Kidney (tissue), 14 donors: Measurements from ENCODE around the gene ZNF350. TPM values are rescaled to one million over a fixed set of nuclear protein-coding genes. Genes with fewer than 3 reads are reported as not detected.

Experiments
- DNase-seq, 5 donors: peaks; one replicate each; pipeline ENCODE4 v3.0.0-alpha.2; 2013 to 2020
- FAIRE-seq: peaks from 2 replicates; lab custom pipeline; 2012; peaks lifted over from hg19 to GRCh38; lab: Jason Lieb, UNC
- H3K27ac ChIP-seq, 2 donors: one replicate each; pipeline ENCODE4 v1.7.0; 2013; ENCODE audit warnings: low read depth in 2 of 2, low read length in 2 of 2, inconsistent platforms in 1 of 2
- H3K27me3 ChIP-seq: one replicate; pipeline ENCODE4 v1.7.1; 2013; ENCODE audit warnings: low read length, inconsistent platforms; ENCODE audit not compliant: control insufficient read depth, insufficient read depth
- H3K36me3 ChIP-seq, 3 donors: one replicate each; pipeline versions ENCODE4 v1.7.0 to v1.7.1; 2013; ENCODE audit warnings: low read length in 3 of 3, control low read depth in 1 of 3, inconsistent platforms in 1 of 3; ENCODE audit not compliant: insufficient read depth in 3 of 3, control insufficient read depth in 2 of 3
- H3K4me1 ChIP-seq, 3 donors: one replicate each; pipeline versions ENCODE4 v1.7.0 to v1.7.1; 2013; ENCODE audit warnings: low read length in 3 of 3, inconsistent platforms in 1 of 3, low read depth in 1 of 3; ENCODE audit not compliant: control insufficient read depth in 2 of 3, insufficient read depth in 2 of 3
- H3K4me3 ChIP-seq, 3 donors: one replicate each; pipeline versions ENCODE4 v1.7.0 to v1.8.1; 2013; ENCODE audit warnings: low read length in 3 of 3, control low read depth in 1 of 3, inconsistent platforms in 1 of 3
- H3K9ac ChIP-seq, 3 donors: one replicate each; pipeline versions ENCODE4 v1.7.0 to v1.7.1; 2013; ENCODE audit warnings: low read length in 3 of 3, control low read depth in 1 of 3, inconsistent platforms in 1 of 3
- H3K9me3 ChIP-seq, 3 donors: one replicate each; pipeline versions ENCODE4 v1.7.0 to v1.7.1; 2013; ENCODE audit warnings: low read length in 3 of 3, control low read depth in 1 of 3, inconsistent platforms in 1 of 3; ENCODE audit not compliant: control insufficient read depth in 2 of 3, insufficient read depth in 1 of 3
- intact Hi-C: fragments of 100-400 bp; cut with DNase I; formaldehyde crosslinking; loops from one replicate; pipeline ENCODE4 v1.11.1; 2022
- polyA plus RNA-seq: library from polyadenylated mRNA; stranded (reverse); fragments of 350-450 nt; fragmentation: Illumina TruSeq; extraction: RNeasy Lipid Tissue Mini Kit (QIAGEN cat#74804); gene quantifications from one replicate; pipeline ENCODE4 v1.2.3, GENCODE V29; 2014; ENCODE audit warnings: low read depth, low replicate concordance; ENCODE audit not compliant: insufficient read depth
- total RNA-seq: library from RNA; stranded (reverse); fragmentation: NEBNext Ultra II Directional; extraction: Animal tissue kit (Norgen Biotek cat#: 25700); gene quantifications from one replicate; pipeline ENCODE4 v1.2.1, GENCODE V29; 2021
- TF ChIP-seq, protein P1 (sequence below): IDR thresholded peaks from 3 replicates; pipeline ENCODE4 v1.5.1; 2012; ENCODE audit warnings: mild to moderate bottlenecking, moderate library complexity, borderline replicate concordance; ENCODE audit not compliant: insufficient read depth; ENCODE audit errors: extremely low read depth
- donor health status: control.
- donor health status: control.
- donor health status: control.
- donor health status: control.
- donor health status: control.
- donor health status: DM: yes; HTN: yes; CAD: no.
- donor health status: Normal renal cell carcinoma (clear cell type).

The ZNF350 gene
- total and polyA plus RNA-seq, 2 donors from 2014 or later: 7.8 to 18.9 TPM

DNA sequence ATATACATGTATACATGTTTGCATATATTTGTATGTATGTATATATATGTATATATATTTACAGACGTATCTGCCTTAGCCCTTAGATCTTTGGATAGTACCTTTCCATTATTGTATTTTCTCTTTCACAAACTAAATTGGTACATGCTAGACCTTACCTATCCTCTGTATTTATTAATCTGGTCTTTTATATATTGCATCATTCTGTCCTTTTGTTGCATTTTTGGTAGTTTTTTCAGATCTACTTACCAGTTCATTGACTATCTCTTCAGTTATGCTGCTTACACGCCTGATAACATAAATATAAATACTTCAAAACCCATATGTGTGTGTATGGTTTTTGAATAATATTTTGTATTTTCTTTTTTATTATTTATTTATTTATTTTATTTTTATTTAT, 47.7 kb downstream of the ZNF350 start:
- H3K4me1 ChIP-seq: no peaks in the 10 kb centered on the region
- H3K27me3 ChIP-seq: no peaks in the 10 kb centered on the region
- H3K9ac ChIP-seq: no peak overlapping the region
- no peak for FAIRE-seq
- TF ChIP-seq, protein P1, sequence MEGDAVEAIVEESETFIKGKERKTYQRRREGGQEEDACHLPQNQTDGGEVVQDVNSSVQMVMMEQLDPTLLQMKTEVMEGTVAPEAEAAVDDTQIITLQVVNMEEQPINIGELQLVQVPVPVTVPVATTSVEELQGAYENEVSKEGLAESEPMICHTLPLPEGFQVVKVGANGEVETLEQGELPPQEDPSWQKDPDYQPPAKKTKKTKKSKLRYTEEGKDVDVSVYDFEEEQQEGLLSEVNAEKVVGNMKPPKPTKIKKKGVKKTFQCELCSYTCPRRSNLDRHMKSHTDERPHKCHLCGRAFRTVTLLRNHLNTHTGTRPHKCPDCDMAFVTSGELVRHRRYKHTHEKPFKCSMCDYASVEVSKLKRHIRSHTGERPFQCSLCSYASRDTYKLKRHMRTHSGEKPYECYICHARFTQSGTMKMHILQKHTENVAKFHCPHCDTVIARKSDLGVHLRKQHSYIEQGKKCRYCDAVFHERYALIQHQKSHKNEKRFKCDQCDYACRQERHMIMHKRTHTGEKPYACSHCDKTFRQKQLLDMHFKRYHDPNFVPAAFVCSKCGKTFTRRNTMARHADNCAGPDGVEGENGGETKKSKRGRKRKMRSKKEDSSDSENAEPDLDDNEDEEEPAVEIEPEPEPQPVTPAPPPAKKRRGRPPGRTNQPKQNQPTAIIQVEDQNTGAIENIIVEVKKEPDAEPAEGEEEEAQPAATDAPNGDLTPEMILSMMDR: no peak
- H3K9me3 ChIP-seq: peaks cover 10 to 37% (median 17%) of the 10 kb centered on the region in 3 donors
- no peak overlapping the region for H3K27ac ChIP-seq
- DNase-seq: no peak
- intact Hi-C loops: no loop called here
- no peak overlapping the region for H3K4me3 ChIP-seq
- peaks cover 41 to 69% (median 57%) of the 10 kb centered on the region in 3 donors for H3K36me3 ChIP-seq

DNA sequence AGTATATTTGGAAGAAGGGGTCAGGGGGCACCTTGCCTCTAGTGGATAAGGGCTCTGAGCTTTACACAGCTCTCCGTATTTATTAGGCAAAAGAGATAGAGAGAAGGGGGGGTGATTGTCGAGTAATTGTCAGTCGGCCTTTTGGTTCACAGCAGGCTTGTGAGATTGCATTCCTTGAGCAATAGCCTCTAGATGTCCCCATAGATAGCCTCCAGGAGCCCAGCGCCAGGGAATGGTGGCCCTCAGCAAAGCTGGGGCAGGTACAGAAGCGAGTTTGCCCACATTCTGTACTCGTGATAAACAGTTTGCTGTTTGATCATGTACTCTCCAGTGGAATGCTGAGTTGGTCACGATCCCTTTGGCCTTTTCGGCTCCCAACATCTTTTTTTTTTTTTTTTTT, 54.7 kb downstream of the ZNF350 start:
- Histone ChIP-seq H3K9me3 (no peaks in the 10 kb centered on the region), H3K36me3 (peaks cover 6 to 24% (median 21%) of the 10 kb centered on the region in 3 donors), H3K9ac (no peak overlapping the region), H3K27me3 (no peaks in the 10 kb centered on the region), H3K4me1 (peaks cover 0 to 4% (median 0%) of the 10 kb centered on the region in 3 donors), H3K27ac (no peak overlapping the region), H3K4me3 (no peak overlapping the region)
- FAIRE-seq (no peak), DNase-seq (no peak)
- intact Hi-C loops: no loop called here
- TF ChIP-seq, protein P1: no peak

DNA sequence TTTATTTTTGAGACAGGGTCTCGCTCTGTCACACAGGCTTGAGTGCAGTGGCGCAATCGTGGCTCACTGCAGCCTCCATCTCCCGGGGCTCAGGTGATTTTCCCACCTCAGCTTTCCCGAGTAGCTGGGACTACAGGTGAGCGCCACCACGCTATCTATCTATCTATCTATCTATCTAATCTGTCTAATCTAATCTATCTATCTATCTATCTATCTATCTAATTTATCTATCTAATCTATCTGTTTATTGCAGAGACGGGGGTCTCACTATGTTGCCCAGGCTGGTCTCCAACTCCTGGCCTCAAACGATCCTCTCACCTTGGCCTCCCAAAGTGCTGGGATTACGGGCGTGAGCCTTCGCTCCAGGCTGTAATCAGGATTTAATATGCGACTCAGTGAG, 58.8 kb downstream of the ZNF350 start:
- no peak for FAIRE-seq

More for the DNA sequence above, 58.8 kb downstream of the ZNF350 start:
- TF ChIP-seq, protein P1: no peak
- intact Hi-C loops: no loop called here
- no peaks in the 10 kb centered on the region for H3K27me3 ChIP-seq
- peak overlapping the region; percentile 74 to 100 (median 82) for H3K9ac ChIP-seq
- peaks cover 0 to 4% (median 2%) of the 10 kb centered on the region in 3 donors for H3K36me3 ChIP-seq
- peaks cover 0 to 4% (median 0%) of the 10 kb centered on the region in 3 donors for H3K9me3 ChIP-seq
- H3K4me1 ChIP-seq: peaks cover 0 to 6% (median 0%) of the 10 kb centered on the region in 3 donors
- peak overlapping the region in 1 of 2 donors; percentile 97 for H3K27ac ChIP-seq
- peak overlapping the region; percentile 79 to 100 (median 83) for H3K4me3 ChIP-seq
- peak in 1 of 5 donors; percentile 37 for DNase-seq
